ENCODE measurements around the gene MTA2. TPM values are rescaled to one million over a fixed set of nuclear protein-coding genes. Genes with fewer than 3 reads are reported as not detected.
A peak's percentile ranks its signal among the peaks of the same experiment; 100 is the strongest.

MTA2 gene
- total and polyA plus RNA-seq, 10 of the 15 experiments (the other 5 are each of a cell fraction or from before 2014, with no cell fraction given), result 6.7 to 201 (median 113) TPM

DNA sequence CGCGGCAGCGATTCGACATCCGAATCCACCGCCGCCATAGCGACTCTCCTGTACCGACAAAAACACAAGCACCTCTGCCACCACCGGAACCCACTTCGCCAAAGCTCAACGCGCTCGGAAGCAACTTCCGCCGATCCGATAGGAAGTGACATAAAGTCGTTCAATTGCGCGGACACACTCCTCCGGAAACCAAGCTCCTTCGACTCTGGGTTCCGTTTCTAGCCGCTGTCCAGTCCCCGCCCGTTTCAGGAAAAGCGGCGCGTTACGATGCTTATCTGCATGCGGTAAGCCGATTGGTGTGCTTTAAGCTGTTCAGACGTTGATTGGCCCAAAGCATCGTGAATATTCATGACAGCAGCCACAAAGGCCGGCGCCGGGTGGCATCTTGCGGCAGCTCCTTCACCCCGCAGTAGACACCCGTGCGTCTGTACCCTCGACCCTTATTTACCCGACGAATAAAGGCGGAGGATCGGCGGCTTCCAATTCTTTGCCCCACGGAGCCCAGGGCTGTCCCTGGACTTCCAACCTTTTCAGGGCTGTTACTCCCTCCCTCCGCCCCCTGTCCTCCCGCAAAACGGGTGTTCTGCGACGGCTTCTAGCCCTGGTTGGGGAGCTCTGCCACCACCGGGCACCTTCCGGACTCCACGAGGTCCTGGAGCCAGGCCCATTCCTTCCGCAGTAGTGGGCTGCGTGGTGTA lies 10.1 kb downstream of the MTA2 start, which contains the start of gene TUT1 (continued):
- TF ChIP-seq, protein P1, sequence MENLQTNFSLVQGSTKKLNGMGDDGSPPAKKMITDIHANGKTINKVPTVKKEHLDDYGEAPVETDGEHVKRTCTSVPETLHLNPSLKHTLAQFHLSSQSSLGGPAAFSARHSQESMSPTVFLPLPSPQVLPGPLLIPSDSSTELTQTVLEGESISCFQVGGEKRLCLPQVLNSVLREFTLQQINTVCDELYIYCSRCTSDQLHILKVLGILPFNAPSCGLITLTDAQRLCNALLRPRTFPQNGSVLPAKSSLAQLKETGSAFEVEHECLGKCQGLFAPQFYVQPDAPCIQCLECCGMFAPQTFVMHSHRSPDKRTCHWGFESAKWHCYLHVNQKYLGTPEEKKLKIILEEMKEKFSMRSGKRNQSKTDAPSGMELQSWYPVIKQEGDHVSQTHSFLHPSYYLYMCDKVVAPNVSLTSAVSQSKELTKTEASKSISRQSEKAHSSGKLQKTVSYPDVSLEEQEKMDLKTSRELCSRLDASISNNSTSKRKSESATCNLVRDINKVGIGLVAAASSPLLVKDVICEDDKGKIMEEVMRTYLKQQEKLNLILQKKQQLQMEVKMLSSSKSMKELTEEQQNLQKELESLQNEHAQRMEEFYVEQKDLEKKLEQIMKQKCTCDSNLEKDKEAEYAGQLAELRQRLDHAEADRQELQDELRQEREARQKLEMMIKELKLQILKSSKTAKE (IDR thresholded peaks at IDR 0.05; ENCODE audit: low read depth, poor library complexity, severe bottlenecking), result peak; percentile 76
- no peak for TF ChIP-seq CHD1 (IDR thresholded peaks at IDR 0.05; ENCODE audit: low read depth, low read length)
- TF ChIP-seq ZNF207 (IDR thresholded peaks at IDR 0.05; ENCODE audit: borderline replicate concordance), result peak; percentile 89; the same call in 1 of the 2 replicates
- TF ChIP-seq NR2C2 (IDR thresholded peaks at IDR 0.05; ENCODE audit: borderline replicate concordance, control insufficient read depth, insufficient read length, low read depth), result no peak
- peak; percentile 38; the same call in 1 of the 2 replicates for TF ChIP-seq HDGF (IDR thresholded peaks at IDR 0.05)
- peak; percentile 89 for TF ChIP-seq IKZF1 (conservative IDR thresholded peaks at IDR 0.05)
- TF ChIP-seq, protein P2, sequence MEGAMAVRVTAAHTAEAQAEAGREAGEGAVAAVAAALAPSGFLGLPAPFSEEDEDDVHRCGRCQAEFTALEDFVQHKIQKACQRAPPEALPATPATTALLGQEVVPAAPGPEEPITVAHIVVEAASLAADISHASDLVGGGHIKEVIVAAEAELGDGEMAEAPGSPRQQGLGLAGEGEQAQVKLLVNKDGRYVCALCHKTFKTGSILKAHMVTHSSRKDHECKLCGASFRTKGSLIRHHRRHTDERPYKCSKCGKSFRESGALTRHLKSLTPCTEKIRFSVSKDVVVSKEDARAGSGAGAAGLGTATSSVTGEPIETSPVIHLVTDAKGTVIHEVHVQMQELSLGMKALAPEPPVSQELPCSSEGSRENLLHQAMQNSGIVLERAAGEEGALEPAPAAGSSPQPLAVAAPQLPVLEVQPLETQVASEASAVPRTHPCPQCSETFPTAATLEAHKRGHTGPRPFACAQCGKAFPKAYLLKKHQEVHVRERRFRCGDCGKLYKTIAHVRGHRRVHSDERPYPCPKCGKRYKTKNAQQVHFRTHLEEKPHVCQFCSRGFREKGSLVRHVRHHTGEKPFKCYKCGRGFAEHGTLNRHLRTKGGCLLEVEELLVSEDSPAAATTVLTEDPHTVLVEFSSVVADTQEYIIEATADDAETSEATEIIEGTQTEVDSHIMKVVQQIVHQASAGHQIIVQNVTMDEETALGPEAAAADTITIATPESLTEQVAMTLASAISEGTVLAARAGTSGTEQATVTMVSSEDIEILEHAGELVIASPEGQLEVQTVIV (IDR thresholded peaks at IDR 0.05; ENCODE audit: borderline replicate concordance, partially characterized antibody), result peak; percentile 93
- TF ChIP-seq, protein P3, sequence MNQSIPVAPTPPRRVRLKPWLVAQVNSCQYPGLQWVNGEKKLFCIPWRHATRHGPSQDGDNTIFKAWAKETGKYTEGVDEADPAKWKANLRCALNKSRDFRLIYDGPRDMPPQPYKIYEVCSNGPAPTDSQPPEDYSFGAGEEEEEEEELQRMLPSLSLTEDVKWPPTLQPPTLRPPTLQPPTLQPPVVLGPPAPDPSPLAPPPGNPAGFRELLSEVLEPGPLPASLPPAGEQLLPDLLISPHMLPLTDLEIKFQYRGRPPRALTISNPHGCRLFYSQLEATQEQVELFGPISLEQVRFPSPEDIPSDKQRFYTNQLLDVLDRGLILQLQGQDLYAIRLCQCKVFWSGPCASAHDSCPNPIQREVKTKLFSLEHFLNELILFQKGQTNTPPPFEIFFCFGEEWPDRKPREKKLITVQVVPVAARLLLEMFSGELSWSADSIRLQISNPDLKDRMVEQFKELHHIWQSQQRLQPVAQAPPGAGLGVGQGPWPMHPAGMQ (IDR thresholded peaks at IDR 0.05; ENCODE audit: borderline replicate concordance), result 0 out of 2 replicates have a peak, but pooled peaks have one; percentile 35
- TF ChIP-seq POU2F2 (IDR thresholded peaks at IDR 0.05; ENCODE audit: borderline replicate concordance, low read depth, low read length), result peak; percentile 100
- no peak for TF ChIP-seq JUND (IDR thresholded peaks at IDR 0.05; ENCODE audit: low read depth, low read length)
- peak; percentile 89; the same call in 1 of the 2 replicates for TF ChIP-seq RB1 (IDR thresholded peaks at IDR 0.05; ENCODE audit: borderline replicate concordance)
- TF ChIP-seq SP1 (IDR thresholded peaks at IDR 0.05; ENCODE audit: low read depth, low read length), result peak; percentile 92
- no peak; the same call in 1 of the 2 replicates for TF ChIP-seq SMC3 (IDR thresholded peaks at IDR 0.05; ENCODE audit: borderline replicate concordance, low read length)
- no peak for TF ChIP-seq RBBP5 (conservative IDR thresholded peaks at IDR 0.05)
- TF ChIP-seq EP300 (IDR thresholded peaks at IDR 0.05; ENCODE audit: borderline replicate concordance in 1 of 2, control insufficient read depth in 1 of 2, low read depth in 2 of 2, low read length in 2 of 2), result peak in 1 of 2 experiments; percentile 36; a peak in 1 of 4 replicates
- no peak for TF ChIP-seq CBX3 (IDR thresholded peaks at IDR 0.05; ENCODE audit: borderline replicate concordance, low read depth)
- TF ChIP-seq NFIC (IDR thresholded peaks at IDR 0.05; ENCODE audit: low read depth, low read length), result peak; percentile 33; the same call in 1 of the 2 replicates
- TF ChIP-seq, protein P4, sequence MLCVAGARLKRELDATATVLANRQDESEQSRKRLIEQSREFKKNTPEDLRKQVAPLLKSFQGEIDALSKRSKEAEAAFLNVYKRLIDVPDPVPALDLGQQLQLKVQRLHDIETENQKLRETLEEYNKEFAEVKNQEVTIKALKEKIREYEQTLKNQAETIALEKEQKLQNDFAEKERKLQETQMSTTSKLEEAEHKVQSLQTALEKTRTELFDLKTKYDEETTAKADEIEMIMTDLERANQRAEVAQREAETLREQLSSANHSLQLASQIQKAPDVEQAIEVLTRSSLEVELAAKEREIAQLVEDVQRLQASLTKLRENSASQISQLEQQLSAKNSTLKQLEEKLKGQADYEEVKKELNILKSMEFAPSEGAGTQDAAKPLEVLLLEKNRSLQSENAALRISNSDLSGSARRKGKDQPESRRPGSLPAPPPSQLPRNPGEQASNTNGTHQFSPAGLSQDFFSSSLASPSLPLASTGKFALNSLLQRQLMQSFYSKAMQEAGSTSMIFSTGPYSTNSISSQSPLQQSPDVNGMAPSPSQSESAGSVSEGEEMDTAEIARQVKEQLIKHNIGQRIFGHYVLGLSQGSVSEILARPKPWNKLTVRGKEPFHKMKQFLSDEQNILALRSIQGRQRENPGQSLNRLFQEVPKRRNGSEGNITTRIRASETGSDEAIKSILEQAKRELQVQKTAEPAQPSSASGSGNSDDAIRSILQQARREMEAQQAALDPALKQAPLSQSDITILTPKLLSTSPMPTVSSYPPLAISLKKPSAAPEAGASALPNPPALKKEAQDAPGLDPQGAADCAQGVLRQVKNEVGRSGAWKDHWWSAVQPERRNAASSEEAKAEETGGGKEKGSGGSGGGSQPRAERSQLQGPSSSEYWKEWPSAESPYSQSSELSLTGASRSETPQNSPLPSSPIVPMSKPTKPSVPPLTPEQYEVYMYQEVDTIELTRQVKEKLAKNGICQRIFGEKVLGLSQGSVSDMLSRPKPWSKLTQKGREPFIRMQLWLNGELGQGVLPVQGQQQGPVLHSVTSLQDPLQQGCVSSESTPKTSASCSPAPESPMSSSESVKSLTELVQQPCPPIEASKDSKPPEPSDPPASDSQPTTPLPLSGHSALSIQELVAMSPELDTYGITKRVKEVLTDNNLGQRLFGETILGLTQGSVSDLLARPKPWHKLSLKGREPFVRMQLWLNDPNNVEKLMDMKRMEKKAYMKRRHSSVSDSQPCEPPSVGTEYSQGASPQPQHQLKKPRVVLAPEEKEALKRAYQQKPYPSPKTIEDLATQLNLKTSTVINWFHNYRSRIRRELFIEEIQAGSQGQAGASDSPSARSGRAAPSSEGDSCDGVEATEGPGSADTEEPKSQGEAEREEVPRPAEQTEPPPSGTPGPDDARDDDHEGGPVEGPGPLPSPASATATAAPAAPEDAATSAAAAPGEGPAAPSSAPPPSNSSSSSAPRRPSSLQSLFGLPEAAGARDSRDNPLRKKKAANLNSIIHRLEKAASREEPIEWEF (IDR thresholded peaks at IDR 0.05; ENCODE audit: insufficient replicate concordance, low read depth, low read length), result no peak

Measured in GM12878 (cell line).